Measurements from ENCODE around the gene CLCNKB.

DNA sequence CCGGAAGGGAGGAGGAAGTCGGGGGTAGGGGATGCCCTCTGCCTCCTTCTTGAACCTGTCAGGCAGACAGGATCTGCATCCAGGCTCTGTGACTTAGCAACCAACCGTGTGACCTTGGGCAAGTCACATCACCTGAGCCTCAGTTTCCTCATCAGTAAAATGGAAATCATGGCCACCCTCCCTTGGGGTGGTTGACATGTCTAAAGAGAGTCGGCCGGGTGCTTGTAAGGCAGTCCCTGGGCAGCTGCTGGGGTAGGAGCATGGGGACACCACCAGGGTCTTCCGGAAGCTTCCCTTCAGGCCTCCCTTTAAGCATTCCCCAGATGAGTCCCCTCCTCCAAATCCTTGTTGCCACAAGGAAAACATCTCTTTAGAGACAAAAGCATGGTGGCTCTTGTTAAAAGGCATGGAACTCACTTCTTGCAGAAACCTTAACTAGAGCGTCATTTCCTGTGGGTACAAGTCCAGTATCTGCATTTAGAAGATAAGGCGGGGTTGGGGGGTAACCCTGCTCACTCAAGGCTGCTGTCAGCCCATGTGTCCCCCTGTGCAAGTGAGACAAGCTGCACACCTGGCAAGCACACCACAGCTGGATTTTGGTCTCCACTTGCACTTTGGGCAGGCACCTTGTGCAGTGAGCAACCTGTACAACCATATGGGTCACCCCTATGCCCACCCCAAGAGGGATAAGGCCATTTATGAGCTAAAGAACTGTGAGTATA, 10.4 kb downstream of the CLCNKB start:
- no peak for TF ChIP-seq NANOG (IDR thresholded peaks at IDR 0.05; ENCODE audit: borderline replicate concordance)
- TF ChIP-seq EZH2 (IDR thresholded peaks at IDR 0.05; ENCODE audit: low read depth, unreplicated experiment), result no peak
- TF ChIP-seq, protein P1, sequence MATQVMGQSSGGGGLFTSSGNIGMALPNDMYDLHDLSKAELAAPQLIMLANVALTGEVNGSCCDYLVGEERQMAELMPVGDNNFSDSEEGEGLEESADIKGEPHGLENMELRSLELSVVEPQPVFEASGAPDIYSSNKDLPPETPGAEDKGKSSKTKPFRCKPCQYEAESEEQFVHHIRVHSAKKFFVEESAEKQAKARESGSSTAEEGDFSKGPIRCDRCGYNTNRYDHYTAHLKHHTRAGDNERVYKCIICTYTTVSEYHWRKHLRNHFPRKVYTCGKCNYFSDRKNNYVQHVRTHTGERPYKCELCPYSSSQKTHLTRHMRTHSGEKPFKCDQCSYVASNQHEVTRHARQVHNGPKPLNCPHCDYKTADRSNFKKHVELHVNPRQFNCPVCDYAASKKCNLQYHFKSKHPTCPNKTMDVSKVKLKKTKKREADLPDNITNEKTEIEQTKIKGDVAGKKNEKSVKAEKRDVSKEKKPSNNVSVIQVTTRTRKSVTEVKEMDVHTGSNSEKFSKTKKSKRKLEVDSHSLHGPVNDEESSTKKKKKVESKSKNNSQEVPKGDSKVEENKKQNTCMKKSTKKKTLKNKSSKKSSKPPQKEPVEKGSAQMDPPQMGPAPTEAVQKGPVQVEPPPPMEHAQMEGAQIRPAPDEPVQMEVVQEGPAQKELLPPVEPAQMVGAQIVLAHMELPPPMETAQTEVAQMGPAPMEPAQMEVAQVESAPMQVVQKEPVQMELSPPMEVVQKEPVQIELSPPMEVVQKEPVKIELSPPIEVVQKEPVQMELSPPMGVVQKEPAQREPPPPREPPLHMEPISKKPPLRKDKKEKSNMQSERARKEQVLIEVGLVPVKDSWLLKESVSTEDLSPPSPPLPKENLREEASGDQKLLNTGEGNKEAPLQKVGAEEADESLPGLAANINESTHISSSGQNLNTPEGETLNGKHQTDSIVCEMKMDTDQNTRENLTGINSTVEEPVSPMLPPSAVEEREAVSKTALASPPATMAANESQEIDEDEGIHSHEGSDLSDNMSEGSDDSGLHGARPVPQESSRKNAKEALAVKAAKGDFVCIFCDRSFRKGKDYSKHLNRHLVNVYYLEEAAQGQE (IDR thresholded peaks at IDR 0.05; ENCODE audit: unreplicated experiment), result no peak
- TF ChIP-seq, protein P2, sequence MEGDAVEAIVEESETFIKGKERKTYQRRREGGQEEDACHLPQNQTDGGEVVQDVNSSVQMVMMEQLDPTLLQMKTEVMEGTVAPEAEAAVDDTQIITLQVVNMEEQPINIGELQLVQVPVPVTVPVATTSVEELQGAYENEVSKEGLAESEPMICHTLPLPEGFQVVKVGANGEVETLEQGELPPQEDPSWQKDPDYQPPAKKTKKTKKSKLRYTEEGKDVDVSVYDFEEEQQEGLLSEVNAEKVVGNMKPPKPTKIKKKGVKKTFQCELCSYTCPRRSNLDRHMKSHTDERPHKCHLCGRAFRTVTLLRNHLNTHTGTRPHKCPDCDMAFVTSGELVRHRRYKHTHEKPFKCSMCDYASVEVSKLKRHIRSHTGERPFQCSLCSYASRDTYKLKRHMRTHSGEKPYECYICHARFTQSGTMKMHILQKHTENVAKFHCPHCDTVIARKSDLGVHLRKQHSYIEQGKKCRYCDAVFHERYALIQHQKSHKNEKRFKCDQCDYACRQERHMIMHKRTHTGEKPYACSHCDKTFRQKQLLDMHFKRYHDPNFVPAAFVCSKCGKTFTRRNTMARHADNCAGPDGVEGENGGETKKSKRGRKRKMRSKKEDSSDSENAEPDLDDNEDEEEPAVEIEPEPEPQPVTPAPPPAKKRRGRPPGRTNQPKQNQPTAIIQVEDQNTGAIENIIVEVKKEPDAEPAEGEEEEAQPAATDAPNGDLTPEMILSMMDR (conservative IDR thresholded peaks at IDR 0.05; ENCODE audit: low read depth in 2 of 2), result no peak
- no peak for TF ChIP-seq POLR2AphosphoS5 (IDR thresholded peaks at IDR 0.05; ENCODE audit: low read depth)
- TF ChIP-seq, protein P3, sequence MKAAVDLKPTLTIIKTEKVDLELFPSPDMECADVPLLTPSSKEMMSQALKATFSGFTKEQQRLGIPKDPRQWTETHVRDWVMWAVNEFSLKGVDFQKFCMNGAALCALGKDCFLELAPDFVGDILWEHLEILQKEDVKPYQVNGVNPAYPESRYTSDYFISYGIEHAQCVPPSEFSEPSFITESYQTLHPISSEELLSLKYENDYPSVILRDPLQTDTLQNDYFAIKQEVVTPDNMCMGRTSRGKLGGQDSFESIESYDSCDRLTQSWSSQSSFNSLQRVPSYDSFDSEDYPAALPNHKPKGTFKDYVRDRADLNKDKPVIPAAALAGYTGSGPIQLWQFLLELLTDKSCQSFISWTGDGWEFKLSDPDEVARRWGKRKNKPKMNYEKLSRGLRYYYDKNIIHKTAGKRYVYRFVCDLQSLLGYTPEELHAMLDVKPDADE (IDR thresholded peaks at IDR 0.05), result no peak
- TF ChIP-seq EZH2phosphoT487 (IDR thresholded peaks at IDR 0.05; ENCODE audit: unreplicated experiment), result no peak
- TF ChIP-seq STAT1 (IDR thresholded peaks at IDR 0.05; ENCODE audit: unreplicated experiment), result no peak
- TF ChIP-seq ZNF114 (CRISPR knock-in tag; IDR thresholded peaks at IDR 0.05), result no peak
- TF ChIP-seq CREB1 (CRISPR knock-in tag; IDR thresholded peaks at IDR 0.05; ENCODE audit: low read depth), result no peak
- no peak for TF ChIP-seq JUNB (IDR thresholded peaks at IDR 0.05; ENCODE audit: unreplicated experiment)
- no peak for TF ChIP-seq ZNF331 (CRISPR knock-in tag; IDR thresholded peaks at IDR 0.05; ENCODE audit: low read depth)
- TF ChIP-seq, protein P4, sequence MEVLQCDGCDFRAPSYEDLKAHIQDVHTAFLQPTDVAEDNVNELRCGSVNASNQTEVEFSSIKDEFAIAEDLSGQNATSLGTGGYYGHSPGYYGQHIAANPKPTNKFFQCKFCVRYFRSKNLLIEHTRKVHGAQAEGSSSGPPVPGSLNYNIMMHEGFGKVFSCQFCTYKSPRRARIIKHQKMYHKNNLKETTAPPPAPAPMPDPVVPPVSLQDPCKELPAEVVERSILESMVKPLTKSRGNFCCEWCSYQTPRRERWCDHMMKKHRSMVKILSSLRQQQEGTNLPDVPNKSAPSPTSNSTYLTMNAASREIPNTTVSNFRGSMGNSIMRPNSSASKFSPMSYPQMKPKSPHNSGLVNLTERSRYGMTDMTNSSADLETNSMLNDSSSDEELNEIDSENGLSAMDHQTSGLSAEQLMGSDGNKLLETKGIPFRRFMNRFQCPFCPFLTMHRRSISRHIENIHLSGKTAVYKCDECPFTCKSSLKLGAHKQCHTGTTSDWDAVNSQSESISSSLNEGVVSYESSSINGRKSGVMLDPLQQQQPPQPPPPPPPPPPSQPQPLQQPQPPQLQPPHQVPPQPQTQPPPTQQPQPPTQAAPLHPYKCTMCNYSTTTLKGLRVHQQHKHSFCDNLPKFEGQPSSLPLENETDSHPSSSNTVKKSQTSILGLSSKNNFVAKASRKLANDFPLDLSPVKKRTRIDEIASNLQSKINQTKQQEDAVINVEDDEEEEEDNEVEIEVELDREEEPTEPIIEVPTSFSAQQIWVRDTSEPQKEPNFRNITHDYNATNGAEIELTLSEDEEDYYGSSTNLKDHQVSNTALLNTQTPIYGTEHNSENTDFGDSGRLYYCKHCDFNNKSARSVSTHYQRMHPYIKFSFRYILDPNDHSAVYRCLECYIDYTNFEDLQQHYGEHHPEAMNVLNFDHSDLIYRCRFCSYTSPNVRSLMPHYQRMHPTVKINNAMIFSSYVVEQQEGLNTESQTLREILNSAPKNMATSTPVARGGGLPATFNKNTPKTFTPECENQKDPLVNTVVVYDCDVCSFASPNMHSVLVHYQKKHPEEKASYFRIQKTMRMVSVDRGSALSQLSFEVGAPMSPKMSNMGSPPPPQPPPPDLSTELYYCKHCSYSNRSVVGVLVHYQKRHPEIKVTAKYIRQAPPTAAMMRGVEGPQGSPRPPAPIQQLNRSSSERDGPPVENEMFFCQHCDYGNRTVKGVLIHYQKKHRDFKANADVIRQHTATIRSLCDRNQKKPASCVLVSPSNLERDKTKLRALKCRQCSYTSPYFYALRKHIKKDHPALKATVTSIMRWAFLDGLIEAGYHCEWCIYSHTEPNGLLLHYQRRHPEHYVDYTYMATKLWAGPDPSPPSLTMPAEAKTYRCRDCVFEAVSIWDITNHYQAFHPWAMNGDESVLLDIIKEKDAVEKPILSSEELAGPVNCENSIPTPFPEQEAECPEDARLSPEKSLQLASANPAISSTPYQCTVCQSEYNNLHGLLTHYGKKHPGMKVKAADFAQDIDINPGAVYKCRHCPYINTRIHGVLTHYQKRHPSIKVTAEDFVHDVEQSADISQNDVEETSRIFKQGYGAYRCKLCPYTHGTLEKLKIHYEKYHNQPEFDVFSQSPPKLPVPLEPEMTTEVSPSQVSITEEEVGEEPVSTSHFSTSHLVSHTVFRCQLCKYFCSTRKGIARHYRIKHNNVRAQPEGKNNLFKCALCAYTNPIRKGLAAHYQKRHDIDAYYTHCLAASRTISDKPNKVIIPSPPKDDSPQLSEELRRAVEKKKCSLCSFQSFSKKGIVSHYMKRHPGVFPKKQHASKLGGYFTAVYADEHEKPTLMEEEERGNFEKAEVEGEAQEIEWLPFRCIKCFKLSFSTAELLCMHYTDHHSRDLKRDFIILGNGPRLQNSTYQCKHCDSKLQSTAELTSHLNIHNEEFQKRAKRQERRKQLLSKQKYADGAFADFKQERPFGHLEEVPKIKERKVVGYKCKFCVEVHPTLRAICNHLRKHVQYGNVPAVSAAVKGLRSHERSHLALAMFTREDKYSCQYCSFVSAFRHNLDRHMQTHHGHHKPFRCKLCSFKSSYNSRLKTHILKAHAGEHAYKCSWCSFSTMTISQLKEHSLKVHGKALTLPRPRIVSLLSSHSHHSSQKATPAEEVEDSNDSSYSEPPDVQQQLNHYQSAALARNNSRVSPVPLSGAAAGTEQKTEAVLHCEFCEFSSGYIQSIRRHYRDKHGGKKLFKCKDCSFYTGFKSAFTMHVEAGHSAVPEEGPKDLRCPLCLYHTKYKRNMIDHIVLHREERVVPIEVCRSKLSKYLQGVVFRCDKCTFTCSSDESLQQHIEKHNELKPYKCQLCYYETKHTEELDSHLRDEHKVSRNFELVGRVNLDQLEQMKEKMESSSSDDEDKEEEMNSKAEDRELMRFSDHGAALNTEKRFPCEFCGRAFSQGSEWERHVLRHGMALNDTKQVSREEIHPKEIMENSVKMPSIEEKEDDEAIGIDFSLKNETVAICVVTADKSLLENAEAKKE (CRISPR knock-in tag; IDR thresholded peaks at IDR 0.05), result no peak
